GM04504 (cell line): Measurements from ENCODE around the gene MYL10.

Source experiments
- DNase-seq: peaks from one replicate; pipeline ENCODE4 v3.0.0-alpha.2; 2012; ENCODE audit warnings: low read depth

The MYL10 gene

GRCh38 chr7:101567230-101567629, 61.9 kb downstream of the MYL10 start:
- DNase-seq, result no peak

GRCh38 chr7:101565601-101566209, 63.4 kb downstream of the MYL10 start:
- DNase-seq, result no peak

- DNase-seq, result no peak
Observed at GRCh38 chr7:101564778-101565211, 64.3 kb downstream of the MYL10 start.

DNA sequence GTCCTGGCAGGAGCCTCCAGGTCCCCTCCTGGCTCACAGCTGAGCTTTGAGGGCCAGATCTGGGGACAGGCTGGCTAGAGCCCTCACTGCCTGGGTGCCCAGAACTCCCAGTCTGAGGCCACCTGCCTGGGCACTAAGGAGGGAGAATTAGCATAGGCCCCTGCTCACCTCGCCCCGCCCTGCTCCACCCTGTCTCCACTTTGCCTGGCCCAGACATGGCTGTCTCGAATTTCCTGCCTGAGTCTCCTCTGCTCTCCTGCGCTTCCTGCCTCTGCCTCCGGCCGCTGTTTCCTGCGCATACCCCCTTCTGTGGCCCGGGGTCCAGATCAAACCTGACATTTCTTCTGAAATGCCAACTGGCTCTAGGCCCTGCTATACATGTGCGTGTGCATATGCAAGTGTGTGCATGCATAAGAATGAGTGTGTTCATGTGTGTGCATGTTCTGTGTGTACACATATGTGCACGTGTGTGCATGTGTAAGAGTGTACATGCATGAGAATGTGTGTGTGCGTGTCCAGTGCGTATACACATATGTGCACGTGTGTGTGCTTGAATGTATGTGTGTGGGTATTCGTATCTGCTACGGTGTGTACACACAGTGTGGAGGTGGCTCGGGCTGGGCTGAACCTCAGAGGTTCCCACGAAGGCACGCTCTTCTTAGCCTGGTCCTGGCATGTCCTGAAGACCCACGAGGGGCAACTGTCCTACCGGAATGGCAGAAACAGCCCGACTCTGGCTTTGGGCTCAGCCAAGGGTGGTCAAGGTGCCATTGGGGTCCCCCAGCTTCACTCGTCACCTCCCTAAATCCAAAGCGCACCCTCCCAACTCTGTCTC, 64.9 kb downstream of the MYL10 start:
- DNase-seq, result no peak
